ENCODE measurements around the gene SIRPB1. TPM values are rescaled to one million over a fixed set of nuclear protein-coding genes. Genes with fewer than 3 reads are reported as not detected.

SIRPB1 gene
- total RNA-seq = 1 to 10 TPM in 1 of 2 donors, under 1 TPM in 1; 0.82 to 1.0 TPM

GRCh38 chr20:1619861-1620444 lies at the start of gene SIRPB1:
Gene SIRPB1 (minus strand): TSS chr20:1620009. CDS start chr20:1619944, 65 bp downstream.
- no peak within 1 kb of the TSS for H3K4me3 ChIP-seq
- no peak for DNase-seq
- no peak within 1 kb of the TSS for H3K27ac ChIP-seq
- H3K4me1 ChIP-seq = no peaks in the 10 kb centered on the region
- no peaks in the 10 kb centered on the region for H3K27me3 ChIP-seq
- intact Hi-C loops (cut with DNase I) = no loop called here
- H3K9ac ChIP-seq (ENCODE audit: low read depth in 2 of 2, low read length in 2 of 2) = no peak within 1 kb of the TSS
- TF ChIP-seq, protein P1, sequence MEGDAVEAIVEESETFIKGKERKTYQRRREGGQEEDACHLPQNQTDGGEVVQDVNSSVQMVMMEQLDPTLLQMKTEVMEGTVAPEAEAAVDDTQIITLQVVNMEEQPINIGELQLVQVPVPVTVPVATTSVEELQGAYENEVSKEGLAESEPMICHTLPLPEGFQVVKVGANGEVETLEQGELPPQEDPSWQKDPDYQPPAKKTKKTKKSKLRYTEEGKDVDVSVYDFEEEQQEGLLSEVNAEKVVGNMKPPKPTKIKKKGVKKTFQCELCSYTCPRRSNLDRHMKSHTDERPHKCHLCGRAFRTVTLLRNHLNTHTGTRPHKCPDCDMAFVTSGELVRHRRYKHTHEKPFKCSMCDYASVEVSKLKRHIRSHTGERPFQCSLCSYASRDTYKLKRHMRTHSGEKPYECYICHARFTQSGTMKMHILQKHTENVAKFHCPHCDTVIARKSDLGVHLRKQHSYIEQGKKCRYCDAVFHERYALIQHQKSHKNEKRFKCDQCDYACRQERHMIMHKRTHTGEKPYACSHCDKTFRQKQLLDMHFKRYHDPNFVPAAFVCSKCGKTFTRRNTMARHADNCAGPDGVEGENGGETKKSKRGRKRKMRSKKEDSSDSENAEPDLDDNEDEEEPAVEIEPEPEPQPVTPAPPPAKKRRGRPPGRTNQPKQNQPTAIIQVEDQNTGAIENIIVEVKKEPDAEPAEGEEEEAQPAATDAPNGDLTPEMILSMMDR (IDR thresholded peaks at IDR 0.05) = no peak
- no peaks in the 10 kb centered on the region for H3K9me3 ChIP-seq
- no peaks in the 10 kb centered on the region for H3K36me3 ChIP-seq

- no peak overlapping the region for H3K4me3 ChIP-seq
- H3K27me3 ChIP-seq = no peaks in the 10 kb centered on the region
- no peak overlapping the region for H3K27ac ChIP-seq
- no peak for DNase-seq
- TF ChIP-seq, protein P1 (IDR thresholded peaks at IDR 0.05) = no peak
- H3K9me3 ChIP-seq = no peaks in the 10 kb centered on the region
- intact Hi-C loops (cut with DNase I) = no loop called here
- H3K4me1 ChIP-seq = no peaks in the 10 kb centered on the region
- H3K36me3 ChIP-seq = no peaks in the 10 kb centered on the region
- no peak overlapping the region for H3K9ac ChIP-seq (ENCODE audit: low read depth in 2 of 2, low read length in 2 of 2)
Measured at GRCh38 chr20:1669304-1669703, 49.5 kb upstream of the SIRPB1 start.

DNA sequence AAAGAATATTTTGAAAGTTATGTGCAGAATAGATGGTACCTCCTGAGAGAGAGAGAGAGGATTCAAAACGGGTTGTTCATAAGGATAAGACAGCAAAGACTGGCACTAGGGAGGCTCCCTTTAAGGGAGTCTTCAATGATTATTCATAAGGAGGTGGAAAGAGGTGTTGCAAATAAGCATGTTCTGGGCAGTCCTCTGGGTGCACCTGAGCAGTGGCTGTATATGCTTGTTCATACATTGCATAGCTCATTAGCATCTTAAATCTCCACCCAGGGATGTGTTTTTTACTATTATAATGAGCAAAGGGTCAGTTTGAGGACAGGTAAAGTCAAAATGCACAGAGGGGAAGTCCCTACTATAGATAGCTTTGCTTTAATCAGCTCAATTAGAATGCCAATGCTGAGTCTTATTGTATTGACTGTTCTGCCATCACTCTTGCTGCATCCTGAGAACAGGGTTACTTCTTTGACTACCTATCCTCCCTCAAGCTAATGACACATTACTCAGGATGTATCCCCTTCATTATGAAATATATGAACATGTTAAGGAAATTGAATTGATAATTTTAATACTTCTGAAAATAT lies 47.8 kb upstream of the SIRPB1 start:
- TF ChIP-seq, protein P1 (IDR thresholded peaks at IDR 0.05) = no peak
- Histone ChIP-seq H3K4me3 (no peak overlapping the region), H3K27ac (no peak overlapping the region), H3K9me3 (no peaks in the 10 kb centered on the region), H3K4me1 (no peaks in the 10 kb centered on the region), H3K9ac (ENCODE audit: low read depth in 2 of 2, low read length in 2 of 2) (no peak overlapping the region), H3K36me3 (no peaks in the 10 kb centered on the region), H3K27me3 (no peaks in the 10 kb centered on the region)
- intact Hi-C loops (cut with DNase I) = no loop called here
- DNase-seq = no peak

GRCh38 chr20:1666802-1667201 lies 47.0 kb upstream of the SIRPB1 start:
- Histone ChIP-seq H3K27me3 (no peaks in the 10 kb centered on the region), H3K9me3 (no peaks in the 10 kb centered on the region), H3K36me3 (no peaks in the 10 kb centered on the region), H3K4me3 (no peak overlapping the region), H3K9ac (ENCODE audit: low read depth in 2 of 2, low read length in 2 of 2) (no peak overlapping the region), H3K4me1 (no peaks in the 10 kb centered on the region), H3K27ac (no peak overlapping the region)
- no peak for DNase-seq
- intact Hi-C loops (cut with DNase I) = no loop called here
- TF ChIP-seq, protein P1 (IDR thresholded peaks at IDR 0.05) = no peak

GRCh38 chr20:1665345-1665744 lies 45.5 kb upstream of the SIRPB1 start:
- TF ChIP-seq, protein P1 (IDR thresholded peaks at IDR 0.05) = no peak
- Histone ChIP-seq H3K36me3 (no peaks in the 10 kb centered on the region), H3K27me3 (no peaks in the 10 kb centered on the region), H3K9ac (ENCODE audit: low read depth in 2 of 2, low read length in 2 of 2) (no peak overlapping the region), H3K4me3 (no peak overlapping the region), H3K4me1 (no peaks in the 10 kb centered on the region), H3K9me3 (no peaks in the 10 kb centered on the region), H3K27ac (no peak overlapping the region)
- no peak for DNase-seq
- intact Hi-C loops (cut with DNase I) = no loop called here

Data from colonic mucosa (tissue), 4 donors.